Measurements from ENCODE around the gene MTARC1. TPM values are rescaled to one million over a fixed set of nuclear protein-coding genes. Genes with fewer than 3 reads are reported as not detected.

Gene MTARC1
- total RNA-seq, 1 experiment from 2014 or later, result 72.5 TPM

- CTCF ChIA-PET, result interaction anchor here (0.7 to 1.0 kb wide), 2 partner anchors 394 to 513 kb away, joined by 3 read pairs; no protein-coding TSS in a partner anchor
- no peaks in the 10 kb centered on the region for H3K27me3 ChIP-seq (ENCODE audit: insufficient read depth, low read depth)
- intact Hi-C loops (cut with micrococcal nuclease; ENCODE audit: unreplicated experiment), result loop anchor here (2.0 kb wide), 3 partner anchors 393 to 1645 kb away; no protein-coding TSS in a partner anchor
- H3F3A ChIP-seq (ENCODE audit: insufficient read depth, low read depth), result 0 out of 2 replicates have a peak, but pooled peaks cover 3% of the 10 kb centered on the region
- no peak for DNase-seq
- no peak overlapping the region for H2AFZ ChIP-seq
- TF ChIP-seq EZH2 (IDR thresholded peaks at IDR 0.05; ENCODE audit: low read depth), result no peak
- TF ChIP-seq, protein P1, sequence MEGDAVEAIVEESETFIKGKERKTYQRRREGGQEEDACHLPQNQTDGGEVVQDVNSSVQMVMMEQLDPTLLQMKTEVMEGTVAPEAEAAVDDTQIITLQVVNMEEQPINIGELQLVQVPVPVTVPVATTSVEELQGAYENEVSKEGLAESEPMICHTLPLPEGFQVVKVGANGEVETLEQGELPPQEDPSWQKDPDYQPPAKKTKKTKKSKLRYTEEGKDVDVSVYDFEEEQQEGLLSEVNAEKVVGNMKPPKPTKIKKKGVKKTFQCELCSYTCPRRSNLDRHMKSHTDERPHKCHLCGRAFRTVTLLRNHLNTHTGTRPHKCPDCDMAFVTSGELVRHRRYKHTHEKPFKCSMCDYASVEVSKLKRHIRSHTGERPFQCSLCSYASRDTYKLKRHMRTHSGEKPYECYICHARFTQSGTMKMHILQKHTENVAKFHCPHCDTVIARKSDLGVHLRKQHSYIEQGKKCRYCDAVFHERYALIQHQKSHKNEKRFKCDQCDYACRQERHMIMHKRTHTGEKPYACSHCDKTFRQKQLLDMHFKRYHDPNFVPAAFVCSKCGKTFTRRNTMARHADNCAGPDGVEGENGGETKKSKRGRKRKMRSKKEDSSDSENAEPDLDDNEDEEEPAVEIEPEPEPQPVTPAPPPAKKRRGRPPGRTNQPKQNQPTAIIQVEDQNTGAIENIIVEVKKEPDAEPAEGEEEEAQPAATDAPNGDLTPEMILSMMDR (conservative IDR thresholded peaks at IDR 0.05), result no peak
- no TSS peak for BruUV-seq (replicated peaks)
- H3K79me2 ChIP-seq (ENCODE audit: low read depth), result no peaks in the 10 kb centered on the region
- H3K27ac ChIP-seq, result no peak overlapping the region
- no peaks in the 10 kb centered on the region for H3K36me3 ChIP-seq (ENCODE audit: low read depth)
- no peaks in the 10 kb centered on the region; the same call in 1 of the 2 replicates for H3K9me3 ChIP-seq (ENCODE audit: insufficient read depth, low read depth)
- H3K4me1 ChIP-seq (replicated peaks; ENCODE audit: insufficient read depth), result no peaks in the 10 kb centered on the region
- no peak overlapping the region for H3K4me3 ChIP-seq
- POLR2A ChIA-PET (ENCODE audit: unreplicated experiment), result no interaction called here
- H3K4me2 ChIP-seq, result no peak overlapping the region
- H3K9me2 ChIP-seq (ENCODE audit: insufficient read depth), result no peaks in the 10 kb centered on the region
- no peaks in the 10 kb centered on the region for H4K20me1 ChIP-seq (ENCODE audit: insufficient read depth)
Measured at GRCh38 chr1:220809704-220810103, 23.0 kb downstream of the MTARC1 start.

DNA sequence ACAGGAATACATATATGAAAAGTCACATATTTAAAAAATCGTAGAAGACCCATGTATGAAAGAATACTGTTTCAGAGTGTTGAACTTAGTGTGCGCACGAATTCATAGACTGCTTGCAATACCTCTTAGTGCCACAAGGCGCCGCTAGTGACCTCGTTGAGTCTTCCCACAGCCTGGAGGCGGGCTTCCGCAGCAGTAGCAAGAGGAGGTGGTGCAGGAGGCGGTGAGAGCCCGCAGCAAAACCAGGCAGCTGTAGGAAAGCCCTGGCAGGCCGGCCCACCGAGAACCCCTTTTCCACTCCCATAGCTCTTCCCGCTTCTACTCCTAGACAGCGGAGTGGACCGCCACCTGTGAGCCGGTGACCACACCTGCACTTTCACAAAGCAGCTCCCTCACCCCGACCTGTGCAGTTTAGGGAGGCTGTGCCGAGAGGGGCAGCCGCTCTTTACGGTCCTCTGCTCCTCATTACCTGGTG lies 23.5 kb downstream of the MTARC1 start:
- H3K27me3 ChIP-seq (ENCODE audit: insufficient read depth, low read depth), result no peaks in the 10 kb centered on the region
- no peak overlapping the region for H2AFZ ChIP-seq
- H3K9me2 ChIP-seq (ENCODE audit: insufficient read depth), result no peaks in the 10 kb centered on the region
- TF ChIP-seq EZH2 (IDR thresholded peaks at IDR 0.05; ENCODE audit: low read depth), result no peak
- TF ChIP-seq, protein P1 (conservative IDR thresholded peaks at IDR 0.05), result peak; percentile 87
- intact Hi-C loops (cut with micrococcal nuclease; ENCODE audit: unreplicated experiment), result loop anchor here (2.0 kb wide), 3 partner anchors 393 to 1645 kb away; no protein-coding TSS in a partner anchor
- DNase-seq, result peak in 1 of 2 experiments; percentile 31
- no peak overlapping the region for H3K27ac ChIP-seq
- BruUV-seq (replicated peaks), result no TSS peak
- H3K4me1 ChIP-seq (replicated peaks; ENCODE audit: insufficient read depth), result no peaks in the 10 kb centered on the region
- H3K36me3 ChIP-seq (ENCODE audit: low read depth), result no peaks in the 10 kb centered on the region
- ChIA-PET CTCF (interaction anchor here (0.7 to 1.0 kb wide), 2 partner anchors 393 to 513 kb away, joined by 3 read pairs; no protein-coding TSS in a partner anchor), POLR2A (ENCODE audit: unreplicated experiment) (no interaction called here)
- H3K79me2 ChIP-seq (ENCODE audit: low read depth), result no peaks in the 10 kb centered on the region
- no peaks in the 10 kb centered on the region for H4K20me1 ChIP-seq (ENCODE audit: insufficient read depth)
- H3K4me3 ChIP-seq, result no peak overlapping the region
- H3K4me2 ChIP-seq, result no peak overlapping the region
- H3F3A ChIP-seq (ENCODE audit: insufficient read depth, low read depth), result 0 out of 2 replicates have a peak, but pooled peaks cover 3% of the 10 kb centered on the region
- no peaks in the 10 kb centered on the region; the same call in 1 of the 2 replicates for H3K9me3 ChIP-seq (ENCODE audit: insufficient read depth, low read depth)

DNA sequence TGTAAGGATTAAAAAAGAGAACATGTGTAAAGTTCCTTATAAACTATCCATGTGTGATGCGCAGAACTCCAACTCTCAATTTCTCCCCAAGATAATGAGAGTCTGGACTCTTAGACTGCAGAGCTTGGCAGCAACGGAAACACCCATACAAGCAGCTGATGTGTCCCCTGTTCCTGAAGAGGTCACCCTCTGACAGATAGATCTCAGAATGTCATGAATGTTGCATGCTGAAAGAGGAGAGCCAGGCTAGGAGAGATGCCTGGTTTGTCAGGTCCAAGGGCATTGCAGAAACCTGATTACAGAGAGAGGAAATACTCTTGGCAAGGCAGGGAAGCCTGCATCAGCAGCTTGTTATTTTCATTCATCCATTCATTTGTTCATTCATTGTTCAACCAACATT lies 24.2 kb downstream of the MTARC1 start:
- CTCF ChIA-PET, result interaction anchor here (1.0 kb wide), 1 partner anchor 393 kb away, joined by 3 read pairs; no protein-coding TSS in a partner anchor
- POLR2A ChIA-PET (ENCODE audit: unreplicated experiment), result no interaction called here
- Histone ChIP-seq H3K4me3 (no peak overlapping the region), H3K36me3 (ENCODE audit: low read depth) (no peaks in the 10 kb centered on the region), H4K20me1 (ENCODE audit: insufficient read depth) (no peaks in the 10 kb centered on the region), H3F3A (ENCODE audit: insufficient read depth, low read depth) (0 out of 2 replicates have a peak, but pooled peaks cover 3% of the 10 kb centered on the region), H2AFZ (no peak overlapping the region), H3K9me3 (ENCODE audit: insufficient read depth, low read depth) (no peaks in the 10 kb centered on the region), H3K4me1 (replicated peaks; ENCODE audit: insufficient read depth) (no peaks in the 10 kb centered on the region), H3K79me2 (ENCODE audit: low read depth) (no peaks in the 10 kb centered on the region), H3K4me2 (no peak overlapping the region), H3K9me2 (ENCODE audit: insufficient read depth) (no peaks in the 10 kb centered on the region), H3K27me3 (ENCODE audit: insufficient read depth, low read depth) (no peaks in the 10 kb centered on the region), H3K27ac (no peak overlapping the region)
- DNase-seq, result no peak
- no TSS peak for BruUV-seq (replicated peaks)
- TF ChIP-seq, protein P1 (conservative IDR thresholded peaks at IDR 0.05), result no peak
- no peak for TF ChIP-seq EZH2 (IDR thresholded peaks at IDR 0.05; ENCODE audit: low read depth)
- intact Hi-C loops (cut with micrococcal nuclease; ENCODE audit: unreplicated experiment), result loop anchor here (2.0 kb wide), 3 partner anchors 392 to 1644 kb away; no protein-coding TSS in a partner anchor
